OCI-M2 (cell line): ENCODE results near the gene INPP4B.

Source experiments
- DNase-seq: peaks from one replicate; lab custom pipeline; 2025; ENCODE audit not compliant: unreplicated experiment; lab: John Stamatoyannopoulos, UW

The INPP4B gene

DNA sequence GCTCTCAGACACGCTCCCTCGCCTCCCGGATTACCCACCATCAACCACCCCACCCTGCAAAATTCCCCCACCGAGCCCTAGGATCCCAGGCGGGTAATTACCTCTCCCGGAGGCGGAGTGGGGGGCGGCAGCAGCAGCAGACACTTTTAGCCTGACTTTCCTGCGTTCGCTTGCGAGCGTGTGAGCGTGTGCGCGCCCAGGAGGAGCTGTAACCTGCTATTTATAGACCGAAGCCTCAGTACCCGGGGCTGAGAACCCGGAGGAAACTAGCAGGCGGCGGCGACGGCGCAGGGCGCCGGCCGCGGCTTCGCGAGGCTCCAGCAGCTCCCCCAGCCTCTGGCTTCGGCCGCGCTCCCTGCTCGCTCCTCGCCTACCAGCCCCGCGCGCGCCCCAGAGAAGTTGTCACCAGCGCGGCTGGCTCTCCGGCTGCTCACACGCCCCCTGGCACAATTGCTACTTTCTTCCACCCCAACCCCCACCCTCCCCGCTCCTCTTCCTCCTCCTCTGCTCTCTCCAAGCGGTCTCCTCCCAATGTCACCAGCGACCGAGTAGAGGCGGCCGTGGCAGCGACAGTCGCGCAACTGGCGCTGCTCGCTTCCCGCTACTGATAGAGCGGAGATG, at the start of gene INPP4B:
Gene INPP4B, minus strand, starts transcription at position 194 of the 621 bp plus-strand sequence.
- no peak for DNase-seq

DNA sequence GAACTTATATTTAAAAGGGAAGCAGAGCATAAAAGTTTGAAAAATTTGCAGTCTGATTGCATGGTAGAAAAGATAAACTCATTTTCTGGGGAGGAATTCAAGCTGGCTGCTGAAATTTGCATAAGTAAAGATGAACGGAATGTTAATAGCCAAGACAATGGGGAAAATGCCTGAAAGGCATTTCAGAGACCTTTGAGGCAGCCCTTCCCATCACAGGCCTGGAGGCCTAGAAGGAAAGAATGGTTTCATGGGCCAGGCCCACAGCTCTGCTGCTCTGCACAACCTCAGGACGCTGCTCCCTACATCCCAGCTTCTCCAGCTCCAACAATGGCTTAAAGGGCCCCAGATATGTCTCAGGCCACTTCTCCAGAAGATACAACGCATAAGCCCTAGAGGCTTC, 46.9 kb upstream of the INPP4B start:
- no peak for DNase-seq

DNA sequence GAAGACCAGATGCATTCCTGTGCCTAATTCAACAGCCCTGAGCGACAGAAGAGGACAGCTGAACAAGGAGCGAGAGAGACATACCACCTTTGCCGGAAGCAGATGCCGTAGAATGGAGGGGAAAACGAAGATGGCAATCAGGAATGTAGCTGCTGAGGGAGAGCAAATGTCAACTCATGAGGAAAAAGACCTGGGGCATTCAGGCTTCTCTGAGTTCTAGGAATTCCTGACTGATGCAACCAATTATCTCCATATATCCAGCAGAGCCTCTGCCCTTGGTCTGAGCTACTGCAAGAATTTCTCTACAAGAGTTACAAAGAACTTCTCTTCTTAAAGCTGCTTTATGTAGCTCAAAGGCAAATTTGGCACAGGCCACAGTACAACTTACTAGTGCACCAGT, 40.5 kb upstream of the INPP4B start:
- DNase-seq = no peak

DNA sequence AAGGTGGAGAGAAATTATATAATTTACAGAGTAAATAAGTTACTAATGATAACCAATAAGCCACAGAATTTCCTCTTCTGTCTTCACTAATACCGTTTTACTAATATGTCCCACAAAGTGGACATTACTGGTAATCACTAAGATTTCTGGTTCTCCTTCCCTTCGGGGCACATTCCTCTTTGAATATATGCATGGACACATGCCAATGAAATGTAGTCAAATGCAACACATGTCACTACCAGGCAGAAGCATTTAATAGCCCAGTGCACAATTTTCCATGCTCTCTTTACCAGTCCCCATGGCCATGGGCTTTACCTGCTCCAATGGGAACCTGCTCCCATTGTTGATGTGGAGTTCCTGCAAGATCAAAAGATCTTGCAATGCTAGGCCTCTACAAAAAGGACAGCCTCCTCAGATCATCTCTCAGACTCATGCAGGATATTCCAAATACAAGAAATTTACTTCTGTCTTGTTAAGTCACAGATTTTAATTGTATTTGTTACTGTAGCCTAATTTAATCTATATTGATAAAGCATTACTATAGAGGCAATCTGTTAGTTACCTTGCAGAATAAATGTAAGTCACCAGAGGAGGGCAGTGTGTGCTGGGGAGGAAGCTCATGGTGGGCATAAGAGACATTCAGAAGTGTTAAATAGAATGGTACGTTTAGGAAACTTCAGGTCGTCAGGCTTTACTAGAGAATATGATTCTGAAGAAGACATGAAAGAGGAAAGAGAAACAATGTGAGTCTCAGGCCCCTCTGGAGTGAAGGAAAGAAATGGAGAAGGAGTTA, 37.1 kb upstream of the INPP4B start:
- DNase-seq = no peak

DNA sequence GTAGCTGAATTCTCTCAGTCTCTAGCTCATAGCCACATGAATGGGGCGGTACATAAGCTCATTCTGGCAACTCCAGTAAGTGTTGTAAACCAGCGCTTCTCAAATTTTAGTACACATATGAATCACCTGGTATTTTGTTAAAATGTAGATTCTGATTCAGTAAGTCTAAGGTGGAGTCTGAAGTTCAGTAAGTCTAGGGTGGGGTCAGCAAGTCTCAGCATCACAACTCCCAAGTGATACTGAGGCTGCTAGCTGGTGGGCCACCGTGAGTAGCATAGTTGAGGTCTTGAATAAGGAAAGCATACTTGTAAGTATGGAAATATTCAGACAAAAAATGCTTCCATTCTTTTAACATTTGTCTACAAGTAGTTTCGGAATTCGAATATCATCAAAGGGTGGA, 36.1 kb upstream of the INPP4B start:
- DNase-seq = no peak

DNA sequence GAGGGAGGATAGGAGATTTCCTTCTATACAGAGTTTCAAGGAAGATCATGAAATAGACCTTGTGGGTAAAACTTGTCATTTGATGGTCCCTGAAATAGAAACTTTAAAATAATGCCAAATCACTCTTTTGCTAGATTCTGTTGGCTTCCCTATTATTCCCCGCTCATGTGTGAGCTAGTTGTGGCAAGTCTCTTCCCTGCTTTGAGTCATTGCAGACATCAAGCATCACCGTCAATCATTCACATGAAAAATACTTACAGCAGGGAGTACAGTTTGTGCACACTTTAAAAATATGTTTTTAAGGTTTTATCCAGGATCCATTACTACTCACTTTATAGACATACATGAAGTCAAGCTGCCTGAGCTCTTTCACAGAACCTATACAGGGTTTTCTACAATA, 35.2 kb upstream of the INPP4B start:
- no peak for DNase-seq

DNA sequence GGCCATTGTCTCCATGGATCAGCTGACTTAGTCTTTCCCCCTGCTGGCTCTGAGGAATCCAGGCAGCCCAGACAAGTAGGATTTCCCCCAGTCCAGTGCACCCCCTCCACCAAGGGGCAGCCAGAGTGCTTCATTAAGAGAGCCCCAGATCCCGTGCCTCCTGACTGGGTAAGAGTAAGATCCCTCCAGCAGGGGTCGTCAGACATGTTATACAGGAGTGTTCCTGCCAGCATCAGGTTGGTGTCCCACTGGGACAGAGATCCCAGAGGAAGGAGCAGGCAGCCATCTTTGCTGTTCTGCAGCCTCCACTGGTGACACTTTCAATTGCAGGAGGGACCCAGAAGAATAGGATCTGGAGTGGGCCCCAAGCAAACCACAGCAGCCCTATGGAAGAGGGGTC, 29.0 kb upstream of the INPP4B start:
- no peak for DNase-seq

DNA sequence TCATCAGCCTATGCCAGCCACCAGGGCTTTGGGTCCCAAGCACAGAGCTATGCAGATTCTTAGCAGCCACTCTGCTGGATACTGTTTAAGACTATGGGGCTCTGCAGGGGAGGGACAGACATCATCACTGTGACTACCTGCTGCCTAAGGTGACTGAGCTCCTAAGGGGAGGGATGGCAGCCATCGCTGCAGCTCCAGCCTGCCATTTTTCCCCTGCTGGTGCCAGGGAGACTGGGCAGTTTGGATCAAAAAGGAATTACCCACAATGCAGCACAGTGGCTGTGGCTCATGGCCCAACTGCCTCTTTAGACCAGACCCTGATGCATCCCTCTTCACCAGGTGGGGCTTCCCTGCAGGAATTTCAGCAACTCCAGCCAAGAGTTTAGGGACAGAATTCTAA, 28.6 kb upstream of the INPP4B start:
- no peak for DNase-seq

DNA sequence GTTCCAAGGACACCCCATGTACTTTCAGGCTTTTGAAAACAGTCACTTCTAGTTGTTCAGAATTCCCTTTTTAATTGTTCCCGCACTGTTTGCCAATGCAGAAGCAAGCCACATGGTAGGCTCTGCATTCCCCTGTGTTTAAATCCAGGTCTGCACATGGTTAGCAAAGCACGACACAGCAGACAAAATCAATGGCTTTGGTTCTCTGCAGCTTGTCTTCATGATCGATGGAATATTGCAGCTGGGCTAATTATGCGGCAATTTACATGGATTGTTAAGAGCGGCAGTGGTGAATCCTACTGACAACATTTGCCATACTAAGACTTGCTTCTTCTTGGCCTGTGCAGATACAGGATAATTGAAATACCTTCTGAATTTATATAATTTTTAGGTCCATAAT, 20.6 kb upstream of the INPP4B start:
- DNase-seq = no peak

DNA sequence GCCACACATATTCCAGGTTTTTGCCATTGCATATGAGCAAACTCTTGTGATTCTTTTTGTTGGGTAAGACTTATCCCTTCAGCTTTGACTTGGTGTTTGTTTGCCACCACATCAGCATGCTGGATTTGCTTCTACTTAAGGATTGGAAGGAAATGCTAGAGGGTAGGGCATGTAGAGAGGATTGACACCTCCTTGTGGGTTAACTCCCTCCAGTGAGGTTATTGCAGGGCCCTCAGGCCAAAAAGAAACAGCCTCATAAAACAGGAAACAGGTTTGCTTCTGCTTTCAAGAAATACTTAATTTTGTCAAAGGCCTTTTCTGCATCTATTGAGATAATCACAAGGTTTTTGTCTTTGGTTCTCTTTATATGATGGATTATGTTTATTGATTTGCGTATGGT, 15.2 kb upstream of the INPP4B start:
- no peak for DNase-seq

DNA sequence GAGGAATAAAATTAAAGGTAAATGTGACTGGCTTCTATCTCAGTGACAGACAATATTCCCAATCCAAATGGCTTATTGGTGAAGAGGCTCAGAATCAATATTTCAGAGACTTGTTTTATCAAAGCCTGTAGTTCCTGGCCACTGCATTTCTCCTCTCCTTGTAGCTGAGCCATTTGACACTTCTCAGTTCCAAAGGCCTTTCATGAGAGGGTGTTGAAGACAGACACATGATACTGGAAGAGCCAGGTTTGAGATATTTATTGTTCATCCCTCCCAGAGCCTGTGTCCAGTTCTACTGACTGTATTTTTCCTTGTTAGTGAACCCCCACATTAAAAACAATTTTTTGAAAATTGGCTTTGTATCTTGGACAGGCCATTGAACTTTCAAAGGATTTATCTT, 12.9 kb upstream of the INPP4B start:
- no peak for DNase-seq

DNA sequence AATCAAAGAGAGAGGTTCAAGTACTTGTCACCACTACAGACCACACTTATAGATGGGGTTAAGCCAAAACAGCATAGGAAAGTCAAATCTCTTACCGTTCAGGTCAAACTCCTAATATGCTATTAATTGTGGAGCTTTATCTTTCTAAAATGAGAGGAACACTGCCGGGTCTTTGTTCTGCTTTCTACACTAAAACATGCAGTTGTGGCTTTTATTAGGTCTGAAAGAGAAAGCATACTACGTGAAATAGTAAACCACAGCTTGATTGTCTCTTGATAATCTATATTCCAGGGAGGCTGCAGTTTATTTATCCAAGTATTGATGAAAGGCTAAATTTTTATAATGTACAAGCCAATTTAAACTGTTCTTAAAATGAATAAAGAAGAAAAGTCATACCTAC, 12.3 kb upstream of the INPP4B start:
- no peak for DNase-seq

DNA sequence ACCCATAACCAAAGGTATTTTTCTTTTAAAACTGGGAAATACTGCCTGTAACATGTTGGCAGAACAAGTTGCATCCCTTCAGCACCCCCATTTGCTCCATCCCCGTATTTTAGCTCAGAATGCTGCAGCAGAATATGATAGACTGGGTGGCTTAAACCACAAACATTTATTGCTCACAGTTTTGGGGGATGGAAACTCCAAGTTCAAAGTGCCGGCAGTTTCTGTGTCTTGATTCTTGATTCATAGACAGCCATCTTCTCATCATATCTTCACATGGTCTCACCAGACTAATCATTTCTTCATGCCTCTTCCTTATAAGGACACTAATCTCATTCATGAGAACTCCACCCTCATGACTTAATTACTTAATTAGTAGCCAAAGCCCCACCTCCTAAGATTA, 10.5 kb upstream of the INPP4B start:
- DNase-seq = no peak

DNA sequence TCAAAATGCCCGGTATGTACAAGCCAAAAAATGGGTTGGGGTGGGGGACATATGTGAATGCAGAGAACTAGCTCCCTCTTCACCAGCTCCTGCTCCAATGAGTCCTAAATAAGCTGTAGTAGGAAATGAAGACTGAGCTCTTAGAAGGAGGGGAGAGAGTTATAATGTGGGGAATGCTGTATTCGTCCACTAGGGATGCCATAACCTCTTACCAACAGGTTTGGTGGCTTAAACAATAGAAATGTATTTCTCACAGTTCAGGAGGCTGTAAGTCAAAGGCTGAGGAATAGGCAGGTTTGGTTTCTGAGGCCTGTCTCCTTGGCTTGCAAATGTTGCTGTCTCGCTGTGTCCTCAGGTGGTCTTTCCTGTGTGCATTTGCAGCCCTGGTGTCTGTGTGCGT, 4.4 kb upstream of the INPP4B start:
- no peak for DNase-seq

DNA sequence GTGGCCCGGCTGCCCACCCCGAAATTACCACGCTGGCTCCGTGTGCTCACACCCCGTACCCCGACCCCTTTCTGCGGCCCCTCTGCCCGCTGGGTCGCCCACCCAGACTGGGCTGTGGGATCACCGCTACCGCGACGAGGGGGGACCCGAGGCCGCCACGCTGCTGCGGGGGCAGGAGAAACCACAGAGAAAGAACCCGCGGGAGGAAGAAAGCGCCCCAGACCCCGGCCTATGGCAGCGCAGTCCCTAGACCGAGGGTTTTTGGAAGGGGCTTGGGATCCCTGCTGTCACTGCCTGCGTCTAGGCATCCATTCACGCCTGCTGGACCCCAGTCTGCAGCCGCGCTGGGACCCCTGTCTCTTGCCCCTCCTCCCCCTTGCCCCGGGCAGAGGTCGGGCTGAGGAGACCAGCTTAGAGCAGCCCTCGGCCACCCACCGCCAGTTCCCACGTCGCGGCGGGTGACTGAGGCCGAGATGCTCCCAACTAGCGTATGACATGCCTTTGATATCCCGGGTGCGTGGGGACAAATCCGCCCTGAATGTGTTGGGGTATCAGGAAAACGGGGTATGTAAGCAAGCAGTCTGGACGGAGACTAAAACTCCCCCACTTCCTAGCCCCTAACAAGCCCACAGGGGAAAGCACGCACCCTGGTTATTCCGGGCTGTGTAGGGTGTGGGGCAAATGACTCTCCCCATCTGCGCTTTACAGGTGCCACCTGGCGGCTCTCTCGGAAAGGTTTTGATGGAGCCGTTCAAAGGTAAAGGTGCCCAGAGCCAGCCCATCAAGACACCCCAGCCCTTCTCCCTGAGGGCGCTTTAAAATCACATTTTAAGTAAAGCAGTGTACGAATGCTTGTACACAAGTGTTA, 862 bp upstream of the INPP4B start:
- DNase-seq = no peak

DNA sequence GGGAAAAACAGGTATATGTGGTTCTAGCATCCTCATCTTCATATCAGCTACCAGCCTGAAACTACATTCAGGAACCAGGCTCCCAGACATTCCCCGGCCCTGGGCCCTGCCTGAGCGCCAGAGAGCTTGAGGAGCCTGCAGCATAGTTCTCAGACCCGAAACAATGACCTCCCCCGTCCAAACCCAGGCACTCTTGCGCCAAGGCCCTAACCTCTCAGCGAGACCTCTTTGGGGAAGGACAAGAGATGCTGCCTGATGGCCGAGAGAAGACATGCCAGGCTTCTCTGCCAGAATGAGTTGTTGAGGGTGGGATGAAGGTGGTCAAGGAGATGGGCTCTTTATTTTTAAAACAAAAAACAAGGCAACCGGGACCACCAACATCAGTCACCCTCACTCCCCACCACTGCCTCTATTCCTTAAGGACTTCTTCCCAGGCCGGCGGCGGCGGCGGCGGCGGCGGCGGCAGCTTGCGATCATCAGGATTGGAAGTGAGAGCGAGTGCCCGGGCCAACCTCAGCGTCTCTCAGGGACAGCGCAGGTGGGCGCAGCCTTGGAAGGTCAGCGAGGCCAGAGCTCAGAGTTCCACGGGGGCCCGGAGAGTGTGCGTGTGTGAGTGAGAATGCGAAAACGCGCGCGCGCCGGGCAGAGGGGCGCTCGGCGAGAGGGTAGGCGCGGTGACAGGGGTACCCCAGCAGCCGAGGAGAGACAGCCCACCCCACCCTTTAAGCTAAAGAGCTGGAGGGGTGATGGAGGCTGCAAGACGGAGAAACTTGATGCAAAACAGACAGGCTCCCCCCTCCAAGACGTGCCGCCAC, 601 bp downstream of the INPP4B start:
- DNase-seq = no peak

DNA sequence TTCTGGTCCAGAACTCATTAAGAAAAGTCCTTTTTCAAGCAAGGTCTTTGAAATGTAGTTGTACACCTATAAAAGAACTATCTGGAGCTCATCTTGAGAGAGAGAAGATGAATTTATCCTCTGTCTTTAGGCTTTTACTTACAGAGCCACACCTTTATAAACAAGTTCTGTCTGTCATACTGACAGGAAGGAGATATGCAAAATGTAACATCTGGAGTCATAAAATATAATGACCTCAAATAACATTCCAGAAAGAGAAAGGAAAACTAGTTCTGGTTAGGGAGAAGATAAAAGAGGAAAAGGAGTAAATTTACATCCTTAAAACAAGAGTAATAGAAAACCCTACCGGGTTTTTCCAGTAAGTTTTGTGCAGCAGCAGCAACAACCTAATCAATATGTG, 1.3 kb downstream of the INPP4B start:
- DNase-seq = no peak

DNA sequence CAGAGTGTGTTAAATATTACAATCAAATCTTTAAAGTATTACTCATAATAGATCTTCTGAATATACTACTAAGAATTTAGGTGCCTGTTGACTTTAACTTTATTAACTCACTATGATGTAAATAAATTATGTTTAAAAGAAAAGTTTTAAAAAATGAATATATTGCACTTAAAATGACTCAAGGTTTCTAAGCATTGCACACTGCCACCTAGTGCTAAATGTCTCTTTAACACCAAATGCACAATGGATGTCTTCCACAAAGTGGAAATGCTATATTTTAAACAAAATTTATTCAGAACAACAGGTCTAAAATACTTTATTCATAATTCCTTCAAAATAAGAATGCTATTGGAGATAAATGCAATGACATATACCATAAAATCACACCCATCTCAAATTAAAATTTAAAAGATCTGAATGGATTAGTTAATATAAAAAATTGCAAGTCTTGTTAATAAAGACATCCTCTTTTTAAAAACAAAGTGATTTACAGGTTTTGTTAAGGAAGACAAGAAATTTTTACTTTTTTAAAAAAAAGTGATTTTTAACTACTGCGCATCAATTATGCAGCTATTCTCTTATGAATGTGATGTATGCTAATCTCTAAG, 5.5 kb downstream of the INPP4B start:
- no peak for DNase-seq

DNA sequence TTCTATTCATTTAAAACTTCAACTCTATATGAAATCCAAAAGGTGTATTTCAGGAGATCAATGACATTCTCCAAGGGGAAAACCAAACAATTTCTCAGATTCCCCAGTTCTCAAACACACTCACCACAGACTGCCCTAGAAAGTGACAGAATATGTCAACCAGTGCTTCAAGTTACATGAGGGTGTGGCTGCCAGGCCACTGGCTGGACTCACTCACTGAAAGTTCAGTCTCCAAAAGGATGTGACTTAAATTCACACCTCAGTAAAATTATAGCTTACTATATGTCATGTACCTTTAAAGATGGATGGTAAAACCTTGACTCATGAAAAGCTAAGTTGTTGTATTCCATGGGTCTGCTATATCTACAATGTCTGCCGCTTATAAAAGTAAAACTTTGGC, 7.3 kb downstream of the INPP4B start:
- no peak for DNase-seq

DNA sequence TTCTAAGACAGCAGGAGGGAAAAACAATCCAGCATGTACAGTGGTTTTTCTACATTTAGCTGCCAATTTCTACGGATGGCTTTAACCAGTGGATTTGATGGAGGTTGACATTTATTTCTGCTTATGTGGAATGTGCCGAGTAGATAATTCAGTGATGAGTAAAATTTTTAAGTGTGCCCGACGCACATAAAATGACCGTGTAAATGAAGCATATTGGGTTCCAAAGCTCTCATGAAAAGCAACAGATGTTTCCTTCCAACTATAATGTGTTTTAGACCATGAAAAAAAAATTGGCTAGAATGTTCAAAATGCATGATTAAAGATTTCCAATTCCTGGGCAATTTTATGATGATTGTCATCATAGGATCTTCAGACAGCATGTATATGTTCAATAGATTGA, 14.1 kb downstream of the INPP4B start:
- DNase-seq = no peak
